GM12873 (cell line): ENCODE measurements around the gene CHP2.

Experiments
- CTCF ChIP-seq: IDR thresholded peaks from 2 replicates; pipeline ENCODE4 v1.5.1; 2012; ENCODE audit warnings: low read depth, mild to moderate bottlenecking, moderate library complexity, low read length, control low read depth; ENCODE audit not compliant: insufficient read depth; ENCODE audit errors: missing control alignments

Gene CHP2

GRCh38 chr16:23754594-23755483 lies at the start of gene CHP2:
CHP2 (plus strand) TSS chr16:23755026; CDS start chr16:23755050, 24 bp downstream.
- TF ChIP-seq CTCF = no peak

- TF ChIP-seq CTCF = no peak
Measured at GRCh38 chr16:23705517-23705902, 49.3 kb upstream of the CHP2 start.

- TF ChIP-seq CTCF = no peak
Measured at GRCh38 chr16:23706439-23706838, 48.4 kb upstream of the CHP2 start.

- TF ChIP-seq CTCF = no peak
Measured at GRCh38 chr16:23709536-23709935, 45.3 kb upstream of the CHP2 start.

GRCh38 chr16:23710008-23710407 lies 44.8 kb upstream of the CHP2 start:
- no peak for TF ChIP-seq CTCF

GRCh38 chr16:23710504-23710903 lies 44.3 kb upstream of the CHP2 start:
- TF ChIP-seq CTCF = no peak

GRCh38 chr16:23711785-23712184 lies 43.0 kb upstream of the CHP2 start:
- no peak for TF ChIP-seq CTCF
